Measurements from ENCODE around the gene POLA1.

DNA sequence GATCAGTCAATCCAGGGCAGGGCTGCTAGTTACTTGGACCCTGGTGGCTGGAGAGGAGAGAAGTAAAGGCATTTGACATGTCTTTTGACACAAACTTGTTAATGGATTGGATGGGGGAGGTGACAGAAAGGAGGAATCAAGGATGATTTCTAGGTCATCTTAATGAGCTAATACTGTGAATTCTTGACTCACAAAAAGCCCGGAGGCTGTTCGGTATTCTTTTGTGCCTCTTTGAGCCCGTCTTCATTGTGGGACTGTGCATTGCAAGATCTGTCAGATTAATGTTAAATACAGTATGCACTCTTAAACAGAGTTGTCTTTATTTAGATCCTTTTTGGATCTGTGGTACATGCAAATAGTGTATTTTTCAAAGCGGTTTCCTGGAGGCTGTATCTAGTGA, 25.1 kb downstream of the POLA1 start:
- TF ChIP-seq POLR2A (IDR thresholded peaks at IDR 0.05) = no peak
- no peak for TF ChIP-seq CTCF (IDR thresholded peaks at IDR 0.05)

Data from adrenal gland (tissue), 5 donors.